ENCODE results near the gene PON2.

Gene PON2

DNA sequence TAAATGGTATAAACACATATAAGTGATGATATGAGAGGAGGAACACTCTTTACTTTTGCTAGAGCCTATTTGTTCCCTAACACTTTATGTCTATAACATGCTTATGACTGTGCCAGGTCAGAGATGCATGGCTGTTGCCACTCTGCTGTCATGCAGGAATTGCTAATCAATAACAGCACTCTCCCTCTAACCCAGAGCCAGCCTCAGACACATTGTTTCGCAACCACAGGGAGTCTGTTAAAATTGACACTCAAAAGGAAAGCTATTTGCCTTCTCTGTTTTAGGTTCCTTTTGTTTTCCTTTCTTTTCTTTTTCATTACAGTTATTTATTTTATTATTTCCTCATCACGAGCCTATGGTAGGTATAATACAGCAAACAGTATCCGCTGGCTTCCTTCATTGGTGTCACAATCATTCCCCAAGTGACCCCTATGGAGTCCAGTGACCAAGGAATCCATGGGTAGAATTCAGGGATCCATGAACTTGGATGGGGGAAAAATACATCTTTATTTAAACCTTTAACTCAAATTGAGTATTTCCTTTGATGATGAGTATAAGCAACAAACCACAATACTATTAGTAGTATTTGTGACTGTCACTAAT, 6.8 kb downstream of the PON2 start:
- TF ChIP-seq, protein P1, sequence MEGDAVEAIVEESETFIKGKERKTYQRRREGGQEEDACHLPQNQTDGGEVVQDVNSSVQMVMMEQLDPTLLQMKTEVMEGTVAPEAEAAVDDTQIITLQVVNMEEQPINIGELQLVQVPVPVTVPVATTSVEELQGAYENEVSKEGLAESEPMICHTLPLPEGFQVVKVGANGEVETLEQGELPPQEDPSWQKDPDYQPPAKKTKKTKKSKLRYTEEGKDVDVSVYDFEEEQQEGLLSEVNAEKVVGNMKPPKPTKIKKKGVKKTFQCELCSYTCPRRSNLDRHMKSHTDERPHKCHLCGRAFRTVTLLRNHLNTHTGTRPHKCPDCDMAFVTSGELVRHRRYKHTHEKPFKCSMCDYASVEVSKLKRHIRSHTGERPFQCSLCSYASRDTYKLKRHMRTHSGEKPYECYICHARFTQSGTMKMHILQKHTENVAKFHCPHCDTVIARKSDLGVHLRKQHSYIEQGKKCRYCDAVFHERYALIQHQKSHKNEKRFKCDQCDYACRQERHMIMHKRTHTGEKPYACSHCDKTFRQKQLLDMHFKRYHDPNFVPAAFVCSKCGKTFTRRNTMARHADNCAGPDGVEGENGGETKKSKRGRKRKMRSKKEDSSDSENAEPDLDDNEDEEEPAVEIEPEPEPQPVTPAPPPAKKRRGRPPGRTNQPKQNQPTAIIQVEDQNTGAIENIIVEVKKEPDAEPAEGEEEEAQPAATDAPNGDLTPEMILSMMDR (IDR thresholded peaks at IDR 0.05) = no peak

DNA sequence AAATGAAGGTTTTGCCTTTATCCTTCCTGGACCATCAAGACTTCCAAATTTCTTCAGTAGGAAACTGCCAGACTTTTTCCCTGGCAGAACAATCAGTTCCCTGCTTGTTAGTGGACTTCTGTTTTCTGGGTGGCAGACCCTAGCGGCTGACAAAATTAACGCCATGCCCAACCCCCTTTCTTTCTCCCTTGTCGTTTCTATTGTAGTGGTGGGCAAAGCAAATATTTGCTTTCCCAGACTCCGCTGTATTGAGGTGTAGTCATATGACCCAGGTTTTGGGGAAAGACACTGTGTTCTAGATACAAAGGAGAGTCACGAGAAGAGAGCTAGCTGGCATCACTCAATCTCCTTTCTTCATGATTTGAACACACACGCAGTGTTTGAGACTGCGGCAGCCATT, 7.7 kb downstream of the PON2 start:
- TF ChIP-seq, protein P1 (IDR thresholded peaks at IDR 0.05) = no peak

DNA sequence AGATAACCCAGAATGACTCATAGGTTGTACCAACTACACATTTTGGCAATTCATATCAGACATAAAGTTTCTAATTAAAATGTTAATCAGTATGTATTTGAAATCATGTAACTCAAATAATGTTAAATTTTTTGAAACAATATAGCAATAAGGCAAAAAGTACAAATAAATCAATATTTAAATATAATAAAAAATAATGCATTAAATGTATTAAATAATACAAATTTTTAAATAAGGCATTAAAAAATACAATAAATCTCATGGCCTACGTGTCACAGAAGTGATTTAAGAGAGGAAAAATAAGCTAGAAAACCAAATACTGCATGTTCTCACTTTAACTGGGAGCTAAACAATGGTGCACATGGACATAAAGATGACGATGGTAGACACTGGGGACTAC, 9.1 kb downstream of the PON2 start:
- TF ChIP-seq, protein P1 (IDR thresholded peaks at IDR 0.05) = no peak

DNA sequence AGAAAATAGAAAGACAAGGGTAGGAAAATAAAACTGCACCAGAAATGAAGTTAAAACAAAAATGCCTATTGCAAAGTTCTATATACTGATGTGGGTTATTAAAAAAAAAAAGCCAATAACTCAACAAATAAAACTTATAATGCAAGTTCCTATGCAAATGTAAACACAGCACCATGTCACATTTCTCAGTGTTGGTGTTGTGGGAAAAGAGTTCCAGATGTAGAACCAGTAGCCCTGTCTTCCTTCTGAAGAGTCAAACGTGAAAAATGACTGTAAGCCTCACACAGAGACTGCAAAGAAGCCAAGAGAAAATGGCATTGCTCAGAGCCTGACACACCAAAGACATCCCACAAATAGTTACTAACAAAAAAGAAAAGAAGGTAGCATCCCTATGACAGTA, 10.1 kb downstream of the PON2 start:
- TF ChIP-seq, protein P1 (IDR thresholded peaks at IDR 0.05) = no peak

DNA sequence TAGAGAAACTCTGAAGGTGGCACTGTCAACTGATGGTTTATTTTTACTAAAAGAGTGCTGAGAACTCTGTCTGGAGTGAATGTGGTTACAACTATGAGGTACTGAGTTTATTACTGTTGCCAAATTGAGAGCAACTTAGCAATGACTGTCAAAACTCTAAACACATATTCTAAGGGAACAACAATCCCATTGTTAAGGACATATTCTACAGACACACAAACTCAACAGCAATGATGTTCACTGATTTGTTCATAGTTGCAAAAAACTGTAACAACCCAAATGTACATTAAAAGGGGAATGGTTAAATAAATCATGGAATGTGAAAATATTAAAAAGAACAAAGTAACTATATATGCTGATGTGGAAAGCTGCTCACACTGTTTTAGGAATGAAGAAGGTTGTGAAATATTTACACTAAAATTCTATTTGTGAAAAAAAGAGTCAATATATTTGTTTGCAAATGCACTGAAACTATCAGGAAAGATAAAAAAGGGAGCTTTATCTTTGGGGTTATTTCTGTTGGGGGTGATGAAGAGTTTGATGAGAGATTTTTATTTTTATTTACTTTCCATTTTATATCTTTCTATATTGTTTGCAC, 12.9 kb downstream of the PON2 start:
- TF ChIP-seq, protein P1 (IDR thresholded peaks at IDR 0.05) = no peak

DNA sequence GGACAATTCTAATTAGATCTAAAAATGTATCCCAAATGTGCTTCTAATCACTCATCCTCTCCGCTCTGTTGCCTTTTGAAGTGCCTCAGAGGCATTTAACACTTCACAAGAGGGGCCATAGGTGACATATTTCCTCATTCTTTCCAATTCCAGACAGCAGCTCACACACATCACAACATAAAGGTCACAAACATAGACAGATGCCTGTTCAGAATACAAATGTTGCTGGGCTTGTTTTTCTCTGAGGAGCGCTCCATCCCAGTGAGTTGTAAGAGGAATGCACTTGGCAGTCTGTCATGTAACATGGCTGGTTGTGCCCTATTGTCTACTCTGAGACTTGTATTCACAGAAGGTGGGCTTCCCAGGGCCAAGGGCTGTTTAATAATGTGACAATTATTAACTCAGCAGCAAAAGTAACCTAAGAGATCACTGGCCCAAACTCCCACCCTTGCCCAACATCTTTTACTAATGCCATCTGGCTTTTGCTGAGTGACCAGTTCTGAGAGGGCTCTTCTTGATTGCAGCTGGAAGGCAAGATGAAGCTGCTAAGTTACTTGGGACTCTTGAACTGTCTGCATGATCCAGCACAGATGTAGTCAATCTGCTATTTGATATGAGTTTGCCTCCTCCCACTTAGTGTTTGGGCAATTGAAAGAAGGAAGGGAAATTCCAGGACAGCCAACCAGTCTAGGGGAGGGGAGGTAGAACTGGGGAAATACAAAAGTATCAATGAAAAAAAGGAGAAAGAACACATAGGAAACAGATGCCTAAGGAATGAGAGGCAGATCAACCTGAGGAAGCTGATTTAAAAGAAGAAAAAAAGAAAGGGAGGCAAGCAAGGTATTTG, 13.6 kb downstream of the PON2 start:
- TF ChIP-seq, protein P1 (IDR thresholded peaks at IDR 0.05) = no peak

DNA sequence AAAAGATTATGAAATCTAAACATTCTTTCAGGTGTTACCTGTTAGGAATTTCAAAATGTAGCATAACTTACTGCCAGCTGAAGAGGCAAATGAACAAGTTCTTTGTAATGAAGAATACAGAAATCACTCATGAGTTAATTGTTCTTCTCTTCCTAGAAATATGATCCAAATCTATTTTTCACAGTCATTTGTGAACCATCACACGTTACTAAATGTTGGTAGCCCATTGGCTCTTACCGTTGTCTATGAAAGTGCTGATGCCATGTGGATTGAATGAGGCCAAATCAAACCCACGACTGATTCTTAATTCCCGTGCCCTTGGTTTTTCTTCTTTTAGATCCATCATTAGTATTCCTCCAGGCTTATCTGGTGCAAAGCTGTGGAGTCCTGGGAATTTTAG, 22.8 kb downstream of the PON2 start:
- TF ChIP-seq, protein P1 (IDR thresholded peaks at IDR 0.05) = no peak
